8988T (cell line): ENCODE data around the gene ERC2.

Experiments used
- DNase-seq: peaks from one replicate; pipeline ENCODE4 v3.0.0; 2011

Gene ERC2

GRCh38 chr3:55904716-55905115 lies 563.6 kb downstream of the ERC2 start:
- DNase-seq: no peak

DNA sequence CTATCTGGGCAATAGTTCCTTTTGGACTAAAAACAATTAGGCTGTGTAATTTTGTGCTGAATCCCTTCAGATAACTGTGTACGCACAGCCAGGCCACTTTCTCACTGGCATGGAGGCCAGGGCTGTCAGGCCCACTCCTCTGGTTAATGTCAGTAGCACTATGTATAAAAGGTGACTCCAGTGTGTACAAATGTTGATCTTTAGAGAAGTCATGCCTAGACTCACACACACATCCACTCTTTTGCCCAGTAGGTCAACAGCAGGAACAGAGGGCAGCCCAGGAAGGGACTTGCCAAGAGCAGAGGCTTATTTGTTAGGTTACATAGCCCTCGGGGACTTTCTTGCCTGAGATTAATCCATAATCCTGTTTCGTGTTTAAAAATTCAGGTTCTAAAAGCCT lies 564.6 kb downstream of the ERC2 start:
- no peak for DNase-seq

DNA sequence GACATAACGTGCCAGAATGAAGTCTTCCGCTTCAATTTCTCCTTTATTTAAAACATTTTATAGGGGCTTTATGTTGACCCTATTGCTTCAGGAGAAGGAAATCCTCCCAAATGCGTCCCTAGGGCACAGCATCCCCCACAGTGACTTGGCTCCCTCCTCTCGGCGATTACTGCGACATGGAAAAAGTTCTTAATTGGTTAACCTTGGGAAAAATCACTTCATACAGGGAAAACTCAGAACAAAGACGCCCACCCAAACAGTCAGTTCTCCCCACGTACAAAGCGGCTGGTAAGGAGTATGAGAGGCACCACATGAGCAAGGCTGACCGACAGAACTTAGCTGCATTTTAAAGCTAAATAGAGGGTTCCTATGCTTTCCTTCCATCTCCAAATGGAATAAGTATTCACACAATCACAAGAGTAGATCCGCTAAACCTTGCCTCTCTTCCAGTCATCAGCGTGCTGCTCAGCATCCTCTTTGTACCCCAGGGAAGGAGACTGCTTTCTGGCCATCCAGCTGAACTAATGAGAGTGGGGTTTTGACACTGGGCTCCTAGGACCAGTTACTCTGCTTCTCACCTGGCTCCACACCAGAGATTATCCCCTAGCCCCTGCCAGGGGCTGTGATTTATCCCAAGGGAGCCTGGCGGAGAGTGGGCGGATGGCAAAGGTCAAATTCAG lies 565.9 kb downstream of the ERC2 start:
- no peak for DNase-seq

DNA sequence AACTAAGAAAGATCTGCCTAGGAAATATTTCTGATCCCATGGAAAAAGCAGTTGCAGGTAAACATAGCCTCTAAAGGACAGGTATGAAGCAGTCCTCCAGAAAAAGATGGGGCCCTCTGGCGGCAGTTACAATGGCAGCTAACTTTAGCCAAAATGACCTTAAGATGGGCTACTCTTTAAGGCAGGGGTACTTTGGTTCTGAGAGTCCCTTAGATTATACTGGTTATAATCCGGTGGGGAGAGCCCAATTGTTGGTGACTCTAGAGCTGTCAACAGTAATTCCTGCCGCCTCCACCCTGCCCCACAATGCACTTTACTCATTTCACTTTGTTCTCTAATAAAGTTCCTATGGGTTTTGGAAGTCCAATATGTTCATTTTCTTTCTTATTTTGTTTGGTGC lies 568.4 kb downstream of the ERC2 start:
- no peak for DNase-seq

DNA sequence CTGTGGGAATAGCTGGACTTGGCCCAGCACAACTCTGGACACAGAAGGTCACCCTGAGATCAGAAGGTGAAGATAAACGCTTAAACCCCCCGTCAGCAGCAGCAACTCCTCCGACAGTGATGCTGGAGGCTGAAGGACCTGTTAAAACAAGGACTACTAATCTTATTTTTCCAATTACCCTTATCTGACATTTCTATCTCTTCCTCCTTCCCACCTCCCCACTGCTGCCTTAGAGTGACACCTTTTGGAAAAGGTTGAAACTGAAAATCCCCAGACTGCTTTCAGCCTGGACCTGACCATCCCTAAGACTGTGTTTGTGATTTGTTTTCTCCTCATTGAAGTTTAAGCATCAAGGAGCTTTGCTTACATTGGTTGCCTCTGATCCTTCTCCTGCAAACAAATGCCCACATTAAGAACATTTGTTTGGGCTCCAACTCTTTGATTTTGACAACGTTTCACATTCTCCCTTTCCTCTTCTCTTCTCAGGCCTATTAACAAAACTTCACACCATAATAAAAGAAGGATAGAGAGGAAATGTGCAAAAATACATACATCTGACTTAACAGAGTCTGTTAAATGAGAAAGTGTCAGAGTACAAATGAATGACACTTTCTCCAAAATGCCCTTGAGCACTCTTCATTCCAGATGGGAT lies 570.6 kb downstream of the ERC2 start:
- no peak for DNase-seq

DNA sequence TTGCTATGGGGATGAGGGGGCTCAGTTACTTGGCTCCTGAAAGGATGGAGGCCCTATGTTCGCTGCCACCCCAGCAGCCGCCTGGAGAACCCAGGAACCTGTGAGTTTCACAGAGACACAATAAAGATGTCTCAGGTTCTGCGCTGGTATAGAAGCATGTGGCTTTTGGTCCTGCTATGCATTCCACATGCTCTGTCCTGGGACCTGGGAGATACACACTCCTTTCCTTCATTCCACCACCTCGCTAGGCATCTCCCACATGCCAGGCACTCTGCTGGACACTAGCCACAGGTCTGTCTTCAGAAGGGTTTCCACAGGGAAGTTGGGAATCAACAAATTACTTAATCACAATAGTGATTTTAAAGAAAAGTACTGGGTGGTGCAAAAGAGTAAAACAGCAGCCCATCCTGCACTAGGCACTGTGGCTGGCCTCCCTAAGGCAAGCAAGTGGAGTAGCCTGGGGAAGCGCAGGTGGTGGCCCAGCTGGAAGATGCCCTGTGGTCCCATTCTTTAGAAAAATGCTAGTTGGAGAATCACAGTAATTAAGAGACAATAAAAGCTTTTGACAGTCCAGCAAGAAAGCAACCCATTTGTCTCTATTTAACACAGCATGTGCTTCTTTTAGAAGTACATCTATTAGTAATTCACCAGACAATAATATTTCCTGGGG lies 572.2 kb downstream of the ERC2 start:
- DNase-seq: no peak

- DNase-seq: no peak
These were observed 573.7 kb downstream of the ERC2 start for GRCh38 chr3:55894605-55895004.

DNA sequence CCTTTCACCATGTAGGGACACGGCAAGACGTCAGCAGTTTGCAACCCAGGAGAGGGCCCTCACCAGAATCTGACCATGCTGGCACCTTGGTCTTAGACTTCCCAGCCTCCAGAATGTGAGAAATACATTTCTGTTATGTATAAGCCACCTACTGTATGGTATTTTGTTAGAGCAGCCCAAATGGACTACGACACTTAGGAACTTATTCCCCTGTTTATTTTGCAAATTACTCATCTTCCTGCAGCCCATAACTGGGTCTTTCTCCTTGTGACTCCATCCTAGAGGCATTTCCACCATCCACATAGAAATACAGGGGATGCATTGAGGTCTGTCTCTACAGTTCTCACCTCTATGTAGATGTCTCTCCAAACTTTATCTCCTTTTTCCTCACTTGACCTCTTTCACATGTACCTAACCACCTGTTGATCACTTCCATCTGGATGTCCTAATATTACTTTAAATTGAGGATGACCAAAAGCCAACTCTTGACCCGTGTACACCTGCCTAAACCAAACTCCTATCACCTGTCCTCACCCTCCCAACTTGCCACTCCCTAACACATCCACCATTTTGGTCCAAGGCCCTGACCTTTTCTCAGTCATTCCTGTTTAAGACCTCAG lies 575.1 kb downstream of the ERC2 start:
- no peak for DNase-seq

- DNase-seq: no peak
These were observed 577.2 kb downstream of the ERC2 start for GRCh38 chr3:55891106-55891505.

DNA sequence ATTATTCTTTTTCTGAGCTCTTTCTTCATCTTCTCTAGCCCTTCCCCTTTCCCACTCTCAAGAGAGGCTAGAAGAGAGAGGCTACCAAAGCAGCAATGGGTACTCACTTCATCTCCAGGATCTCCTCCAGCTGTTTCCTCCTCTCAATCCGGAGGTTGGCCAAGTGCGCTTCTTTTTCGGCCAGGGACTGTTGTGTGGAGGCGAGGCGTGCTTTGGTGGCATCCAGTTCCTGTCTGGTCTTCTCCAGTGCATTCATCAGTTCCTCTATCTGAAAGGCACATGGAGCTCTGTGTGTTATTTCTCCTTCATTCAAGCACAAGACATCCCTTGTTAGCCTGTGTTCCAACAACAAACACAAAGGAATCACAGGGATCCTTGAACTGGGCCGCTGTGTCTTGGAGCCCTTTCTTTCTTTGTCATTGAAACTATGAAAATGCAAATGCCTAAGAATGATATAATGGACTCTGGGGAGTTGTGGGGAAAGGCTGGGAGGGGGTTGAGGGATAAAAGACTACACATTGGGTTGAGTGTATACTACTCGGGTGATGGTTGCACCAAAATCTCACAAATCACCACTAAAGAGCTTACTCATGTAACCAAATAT lies 579.9 kb downstream of the ERC2 start:
- no peak for DNase-seq

DNA sequence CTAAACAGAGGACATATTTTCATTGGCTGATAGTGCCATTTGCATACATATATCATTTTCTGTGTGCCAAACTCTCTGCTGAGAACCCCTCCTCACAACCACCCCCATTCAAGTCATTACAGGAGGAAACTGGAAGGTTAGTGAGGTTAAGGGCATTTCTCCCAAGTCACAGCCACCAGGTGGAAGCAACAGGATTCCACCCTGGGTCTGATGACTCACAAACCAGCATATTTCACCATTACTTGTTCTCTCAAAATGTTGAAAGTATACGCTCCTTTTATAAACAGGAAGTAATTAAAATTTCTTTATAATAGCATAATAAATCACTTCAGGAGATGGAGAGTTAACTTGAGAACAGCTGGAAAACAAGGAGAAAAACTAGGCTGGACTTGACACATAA lies 582.5 kb downstream of the ERC2 start:
- DNase-seq: peak; percentile 17

DNA sequence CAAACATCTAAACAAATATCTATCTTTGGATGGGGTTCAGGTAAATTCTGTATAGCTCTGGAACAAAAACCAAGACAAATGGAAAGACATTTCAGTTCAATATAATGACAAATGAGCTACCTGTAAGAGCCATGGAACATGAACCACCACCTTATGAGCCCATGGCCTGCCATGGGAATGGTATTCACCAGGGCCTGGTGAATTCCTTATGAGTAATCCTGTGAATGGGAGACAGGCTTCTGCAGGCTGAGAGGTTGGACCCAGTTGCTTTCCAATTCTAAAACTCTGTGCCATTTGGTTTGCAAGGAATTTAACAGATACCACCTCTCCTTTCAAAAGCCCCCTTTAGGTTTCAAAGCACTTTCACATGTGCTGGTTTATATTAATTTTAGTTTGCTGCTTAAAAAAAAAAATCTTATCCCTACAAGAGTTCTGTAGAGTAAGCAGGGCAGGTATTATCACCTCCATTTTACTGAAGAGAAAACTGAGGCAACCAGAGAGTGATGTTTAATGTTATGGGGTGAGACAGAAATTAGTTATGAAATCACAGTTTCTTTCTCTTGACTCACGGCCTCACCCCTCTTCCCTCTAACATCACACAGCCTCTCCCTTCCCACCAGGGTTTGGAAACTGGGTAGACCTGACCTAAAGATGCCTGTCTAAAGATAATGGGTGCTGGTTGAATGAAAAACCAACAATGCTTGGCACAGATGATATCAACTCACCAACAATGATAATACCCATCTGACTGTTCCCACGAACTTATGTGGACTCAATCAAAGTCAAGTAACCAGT lies 583.6 kb downstream of the ERC2 start:
- no peak for DNase-seq

DNA sequence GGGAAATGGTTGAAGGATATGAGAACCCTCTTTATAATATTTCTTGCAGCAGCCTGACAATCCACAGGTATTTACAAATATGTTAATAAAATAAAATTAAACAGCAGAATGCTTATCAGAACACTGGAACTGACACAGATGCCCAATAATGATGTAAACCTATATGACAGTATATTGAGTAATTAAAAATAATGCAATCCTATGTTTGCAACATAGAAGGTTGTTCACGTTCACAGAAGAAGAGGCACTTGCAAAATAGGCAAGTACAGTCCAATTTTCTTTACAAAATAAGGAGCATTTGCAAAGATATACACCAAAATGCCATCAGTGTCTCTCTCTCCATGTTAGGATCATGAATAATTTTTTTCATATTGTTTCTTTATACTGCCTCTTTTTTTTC lies 584.2 kb downstream of the ERC2 start:
- DNase-seq: no peak

DNA sequence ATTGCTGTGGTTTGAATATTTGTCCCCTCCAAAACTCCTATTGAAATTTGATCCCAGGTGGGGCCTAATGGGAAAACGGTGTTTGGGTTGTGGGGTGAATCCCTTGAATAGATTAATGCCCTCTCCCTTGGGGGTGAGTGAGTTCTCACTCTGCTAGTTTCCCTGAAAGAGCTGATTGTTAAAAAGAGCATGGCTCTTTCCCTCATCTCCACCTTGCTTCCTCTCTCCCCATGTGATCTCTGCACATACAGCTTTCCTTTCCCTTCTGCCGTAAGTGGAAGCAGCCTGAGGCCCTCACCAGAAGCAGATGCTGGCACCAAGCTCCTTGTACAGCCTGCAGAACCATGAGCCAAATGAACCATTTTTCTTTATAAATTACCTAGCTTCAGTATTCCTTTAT lies 586.3 kb downstream of the ERC2 start:
- no peak for DNase-seq

DNA sequence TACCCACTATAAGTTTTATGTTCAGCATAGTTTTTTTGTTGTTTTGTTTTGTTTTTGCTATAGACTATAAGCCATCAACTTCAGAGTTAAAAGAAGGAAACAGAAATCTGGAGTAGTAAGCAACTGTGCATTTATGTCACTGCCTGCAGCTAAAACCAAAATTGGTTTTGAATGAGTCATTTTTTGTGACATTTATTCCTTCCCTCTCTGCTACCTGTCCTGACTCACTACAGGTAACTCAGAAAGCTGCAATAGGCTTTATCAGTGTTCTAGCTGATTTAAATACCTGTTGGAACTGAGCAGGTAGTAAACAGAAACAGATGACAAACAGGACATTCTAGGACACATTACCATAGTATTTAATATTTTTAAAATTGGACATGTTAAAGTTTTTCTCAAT lies 587.9 kb downstream of the ERC2 start:
- no peak for DNase-seq

- DNase-seq: no peak
These were observed 588.4 kb downstream of the ERC2 start for GRCh38 chr3:55879901-55880331.

DNA sequence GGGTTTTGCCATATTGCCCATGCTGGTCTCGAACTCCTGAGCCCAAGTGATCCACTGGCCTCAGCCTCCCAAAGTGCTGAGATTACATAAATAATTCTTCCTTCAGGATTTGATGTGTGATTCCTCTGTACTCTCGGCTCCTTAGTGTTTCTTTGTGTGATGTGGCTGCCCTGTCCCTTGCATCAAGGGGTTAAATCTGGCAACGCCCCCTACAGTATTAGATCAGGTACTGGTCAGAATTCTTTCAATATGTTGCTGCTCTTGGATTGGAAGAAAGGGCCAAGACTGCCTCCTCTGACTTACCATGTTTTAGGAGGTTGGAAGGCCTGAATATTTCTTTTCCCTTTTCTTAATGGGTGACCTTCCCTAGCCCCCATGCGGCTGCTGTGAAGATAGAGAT lies 590.6 kb downstream of the ERC2 start:
- DNase-seq: no peak

DNA sequence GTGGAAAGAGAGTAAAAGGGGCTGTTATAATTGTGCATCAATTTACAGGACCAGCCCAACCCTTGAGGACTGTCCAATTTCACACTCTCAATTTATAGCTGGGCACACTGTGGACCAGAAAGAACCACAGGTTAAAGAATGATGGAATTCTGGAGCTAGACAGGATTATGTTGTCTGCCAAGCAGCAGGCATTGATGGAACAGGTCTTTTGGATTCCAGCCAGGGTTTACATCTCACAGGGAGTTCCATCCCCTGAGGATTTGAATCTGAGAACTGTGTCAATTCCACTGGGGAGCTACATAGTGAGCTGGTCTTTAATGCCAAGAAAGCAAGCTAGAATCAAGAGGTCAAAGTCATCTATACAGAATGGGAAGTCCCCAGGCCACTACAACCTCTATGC lies 591.7 kb downstream of the ERC2 start:
- DNase-seq: no peak

- no peak for DNase-seq
These were observed 593.2 kb downstream of the ERC2 start for GRCh38 chr3:55875113-55875512.

DNA sequence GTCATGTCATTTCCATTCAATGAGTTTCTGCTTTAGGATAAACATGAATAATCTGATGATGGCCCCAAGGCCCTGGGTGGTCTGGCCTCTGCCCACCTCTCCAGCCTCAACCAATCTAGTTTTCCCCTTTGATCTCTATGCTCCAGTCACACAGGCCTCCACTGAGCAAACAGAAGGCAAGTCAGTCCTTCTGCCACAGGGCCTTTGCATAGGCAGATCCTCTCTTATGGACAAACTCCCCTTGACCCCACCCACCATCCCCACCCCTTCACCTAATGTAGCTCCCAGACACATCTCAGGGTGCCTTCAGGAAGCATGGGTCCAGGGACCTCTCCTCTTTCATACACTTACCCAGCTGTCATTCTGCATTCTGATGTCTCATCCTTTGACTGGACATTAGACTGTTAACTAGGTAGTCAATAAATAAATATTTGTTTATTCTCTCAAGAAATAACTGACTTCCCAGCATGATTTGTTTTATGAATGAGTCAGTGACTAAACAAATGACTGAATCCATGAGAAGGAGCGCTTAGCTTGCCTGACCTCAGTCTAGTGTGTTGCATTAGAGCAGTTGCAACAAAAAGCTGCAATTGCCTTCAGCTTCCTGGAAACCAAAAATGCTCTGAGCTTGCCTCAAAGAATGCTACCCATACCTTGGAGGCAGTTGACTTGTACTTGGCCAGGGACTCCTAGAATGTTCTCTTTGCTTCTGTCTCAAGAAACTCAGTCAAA lies 594.6 kb downstream of the ERC2 start:
- DNase-seq: no peak

DNA sequence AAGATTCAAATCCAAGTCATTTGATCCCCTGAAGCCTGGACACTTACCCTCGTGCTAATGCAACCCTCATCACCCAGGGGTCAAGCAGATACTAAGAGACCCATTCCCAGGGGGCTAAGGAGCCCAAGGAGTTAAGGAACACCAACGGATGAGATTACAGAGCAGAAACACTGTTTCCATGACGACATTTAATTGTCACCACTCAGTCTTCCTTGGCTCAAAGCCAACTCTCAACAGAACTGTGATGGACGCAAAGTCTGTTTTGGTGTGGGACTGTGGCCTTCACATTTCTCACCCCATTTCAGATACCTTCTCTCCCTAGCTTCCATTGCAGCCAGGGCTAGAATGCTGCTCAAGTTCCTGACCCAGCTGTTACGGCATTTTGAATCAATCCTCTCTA lies 597.7 kb downstream of the ERC2 start:
- DNase-seq: no peak

DNA sequence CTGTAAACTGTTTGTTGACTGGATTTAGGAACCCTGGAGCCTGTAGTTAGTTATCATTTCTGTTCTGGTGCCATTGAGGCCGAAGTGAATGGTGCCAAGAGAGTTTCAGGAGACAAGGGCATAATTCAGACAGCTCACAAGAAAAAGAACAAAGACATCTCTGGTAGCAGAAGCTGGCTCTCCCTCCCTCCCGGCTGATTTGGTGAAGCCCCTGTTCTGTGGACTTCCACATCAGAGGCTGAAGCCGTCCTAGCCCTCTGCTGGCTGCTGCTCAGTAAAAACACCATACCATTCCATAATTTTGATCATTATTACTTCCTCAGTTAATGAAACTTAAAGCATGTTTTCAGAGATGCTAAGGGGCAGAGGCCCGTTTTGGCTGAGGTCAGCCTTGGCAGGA lies 599.9 kb downstream of the ERC2 start:
- DNase-seq: no peak
